GM10248 (cell line): ENCODE data around the gene IRAG1.

Experiments used
- CTCF ChIA-PET: fragments of 300-600 bp; sonication (Branson Sonifier 250); formaldehyde crosslinking; extraction: SDS; loops from one replicate; lab custom pipeline; 2021; ENCODE audit warnings: antibody characterized with exemption; lab: Yijun Ruan, JAX
- POLR2A ChIA-PET: fragments of 350-650 bp; sonication (Branson Sonifier 250); formaldehyde crosslinking; extraction: SDS; loops from one replicate; lab custom pipeline; 2020; ENCODE audit warnings: antibody characterized with exemption; lab: Yijun Ruan, JAX
- DNase-seq: peaks from one replicate; pipeline ENCODE4 v3.0.0; 2012; ENCODE audit errors: extremely low spot score
- TF ChIP-seq, protein P1 (sequence below): IDR thresholded peaks from 2 replicates; pipeline ENCODE4 v1.5.1; 2012; ENCODE audit warnings: mild to moderate bottlenecking, low read depth; ENCODE audit errors: extremely low read depth, missing control alignments, control extremely low read depth

Gene IRAG1

DNA sequence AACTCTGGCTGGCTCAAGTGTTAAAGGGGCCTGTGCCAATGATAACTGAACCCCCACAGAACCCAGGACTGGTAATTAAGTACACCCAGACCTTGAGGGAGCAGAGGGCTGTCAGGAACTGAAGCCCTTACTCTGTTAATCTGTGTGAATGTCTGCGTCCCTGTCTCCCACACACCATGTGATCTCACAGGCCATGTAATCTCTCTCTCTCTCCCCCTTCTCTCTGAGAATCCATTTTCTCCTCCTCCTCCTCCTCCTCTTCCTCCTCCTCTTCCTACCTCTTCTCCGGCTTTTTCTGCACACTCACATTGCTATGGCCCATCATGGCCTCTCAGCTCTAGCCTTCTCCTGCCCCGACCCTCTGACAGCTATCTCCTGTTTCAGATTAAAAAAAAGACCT, 14.6 kb upstream of the IRAG1 start:
- CTCF ChIA-PET: interaction anchor here (0.7 to 3.0 kb wide), 6 partner anchors 10 to 304 kb away, joined by 3 to 6 read pairs (median 4); partner anchors contain the start of gene RNF141
- no peak for DNase-seq
- POLR2A ChIA-PET: no interaction called here

DNA sequence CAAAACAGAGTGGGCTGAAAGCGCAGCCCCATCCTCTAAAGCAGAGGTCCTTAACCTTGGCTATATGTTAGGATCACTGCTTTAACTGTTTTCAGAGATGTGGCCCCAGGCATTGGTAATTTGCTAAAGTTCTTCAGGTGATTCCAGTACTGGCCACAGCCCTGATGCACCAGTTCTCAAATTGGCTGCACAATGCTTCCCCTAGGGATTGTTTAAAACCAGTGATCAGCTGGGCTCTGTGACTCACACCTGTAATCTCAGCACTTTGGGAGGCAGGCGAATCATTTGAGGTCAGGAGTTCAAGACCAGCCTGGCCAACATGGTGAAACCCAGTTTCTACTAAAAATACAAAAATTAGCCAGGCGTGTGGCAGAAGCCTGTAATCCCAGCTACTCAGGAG, 8.4 kb upstream of the IRAG1 start:
- no peak for DNase-seq
- CTCF ChIA-PET: interaction anchor here (1.1 to 1.3 kb wide), 2 partner anchors 11 to 13 kb away, joined by 3 read pairs; no protein-coding TSS in a partner anchor
- TF ChIP-seq, protein P1, sequence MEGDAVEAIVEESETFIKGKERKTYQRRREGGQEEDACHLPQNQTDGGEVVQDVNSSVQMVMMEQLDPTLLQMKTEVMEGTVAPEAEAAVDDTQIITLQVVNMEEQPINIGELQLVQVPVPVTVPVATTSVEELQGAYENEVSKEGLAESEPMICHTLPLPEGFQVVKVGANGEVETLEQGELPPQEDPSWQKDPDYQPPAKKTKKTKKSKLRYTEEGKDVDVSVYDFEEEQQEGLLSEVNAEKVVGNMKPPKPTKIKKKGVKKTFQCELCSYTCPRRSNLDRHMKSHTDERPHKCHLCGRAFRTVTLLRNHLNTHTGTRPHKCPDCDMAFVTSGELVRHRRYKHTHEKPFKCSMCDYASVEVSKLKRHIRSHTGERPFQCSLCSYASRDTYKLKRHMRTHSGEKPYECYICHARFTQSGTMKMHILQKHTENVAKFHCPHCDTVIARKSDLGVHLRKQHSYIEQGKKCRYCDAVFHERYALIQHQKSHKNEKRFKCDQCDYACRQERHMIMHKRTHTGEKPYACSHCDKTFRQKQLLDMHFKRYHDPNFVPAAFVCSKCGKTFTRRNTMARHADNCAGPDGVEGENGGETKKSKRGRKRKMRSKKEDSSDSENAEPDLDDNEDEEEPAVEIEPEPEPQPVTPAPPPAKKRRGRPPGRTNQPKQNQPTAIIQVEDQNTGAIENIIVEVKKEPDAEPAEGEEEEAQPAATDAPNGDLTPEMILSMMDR: no peak
- POLR2A ChIA-PET: no interaction called here

More for the DNA sequence above, 14.6 kb upstream of the IRAG1 start:
- TF ChIP-seq, protein P1: no peak

DNA sequence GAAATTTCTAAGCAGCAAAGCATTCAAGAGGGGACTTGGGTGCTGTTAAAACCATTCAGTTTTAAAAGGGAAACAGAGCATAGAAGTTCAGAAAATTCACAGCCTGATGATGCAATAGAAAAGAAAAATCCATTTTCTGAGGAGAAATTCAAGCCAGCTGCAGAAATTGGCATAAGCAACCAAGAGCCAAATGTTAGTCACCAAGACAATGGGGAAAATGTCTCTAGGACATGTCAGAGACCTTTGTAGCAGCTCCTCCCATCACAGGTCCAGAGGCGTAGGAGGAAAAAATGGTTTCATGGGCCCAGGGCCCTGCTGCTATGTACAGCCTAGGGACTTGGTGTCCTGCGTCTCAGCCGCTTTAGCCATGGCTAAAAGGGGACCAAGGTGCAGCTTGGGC, 5.5 kb upstream of the IRAG1 start:
- DNase-seq: no peak
- ChIA-PET POLR2A (no interaction called here), CTCF (interaction anchor here (1.0 kb wide), 1 partner anchor 32 kb away, joined by 3 read pairs; no protein-coding TSS in a partner anchor)
- TF ChIP-seq, protein P1: no peak

DNA sequence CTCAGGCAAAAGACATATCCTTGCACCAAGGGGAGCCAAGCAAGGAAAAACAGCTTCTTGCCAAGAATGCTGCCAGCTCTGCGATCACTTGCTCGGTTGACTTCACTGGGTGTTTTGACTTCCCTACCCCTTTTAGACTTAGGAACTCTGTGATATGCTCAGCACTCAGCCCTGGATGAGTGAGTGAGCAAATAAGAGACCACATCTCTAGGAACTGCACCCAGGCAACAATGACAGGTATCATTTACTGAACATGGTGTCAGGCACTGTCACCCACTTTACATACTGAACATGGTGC, 3.7 kb upstream of the IRAG1 start:
- TF ChIP-seq, protein P1: no peak
- ChIA-PET CTCF (interaction anchor here (1.2 to 1.4 kb wide), 2 partner anchors 13 to 284 kb away, joined by 3 read pairs; no protein-coding TSS in a partner anchor), POLR2A (no interaction called here)
- no peak for DNase-seq

DNA sequence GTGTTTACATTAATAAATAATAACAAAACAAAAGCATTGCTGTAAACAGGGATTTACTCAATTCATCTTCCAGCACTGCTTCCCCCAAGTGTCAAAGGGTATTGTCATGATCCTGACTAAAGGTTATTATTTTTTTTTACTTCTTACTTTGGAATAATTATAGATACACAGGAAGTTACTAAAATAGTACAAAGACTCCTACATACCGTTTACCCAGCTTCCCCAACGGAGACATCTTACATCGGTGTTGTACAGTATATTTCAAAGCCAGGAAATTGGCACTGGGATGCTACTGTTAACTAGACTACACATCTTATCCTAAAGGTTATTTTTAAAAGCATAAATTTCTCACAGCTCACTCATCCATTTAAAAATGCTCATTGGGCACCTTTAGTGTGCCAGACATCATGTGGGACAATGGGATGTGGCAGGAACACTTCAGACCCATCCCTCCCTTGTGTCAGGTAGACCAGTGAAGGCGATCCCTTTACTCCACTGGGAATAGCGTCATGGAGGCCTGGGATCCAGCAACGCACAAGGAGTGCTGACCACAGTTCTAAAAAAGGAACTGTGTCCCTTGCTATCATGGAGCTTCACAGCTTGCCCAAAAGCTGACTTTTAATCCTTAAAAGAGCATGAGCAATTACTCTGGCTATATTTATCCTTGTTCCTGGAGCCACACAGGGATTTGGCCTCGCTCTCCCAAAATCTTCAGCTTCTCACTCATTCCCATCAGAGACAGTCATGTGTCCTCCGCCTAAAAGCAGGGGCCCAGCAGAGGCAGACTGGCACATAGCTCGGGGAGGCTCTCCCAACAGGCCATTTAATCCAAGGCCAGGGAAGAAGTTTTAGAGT, 3.1 kb upstream of the IRAG1 start:
- ChIA-PET POLR2A (no interaction called here), CTCF (interaction anchor here (0.9 to 1.4 kb wide), 3 partner anchors 13 to 284 kb away, joined by 3 read pairs; no protein-coding TSS in a partner anchor)
- DNase-seq: no peak
- TF ChIP-seq, protein P1: no peak

DNA sequence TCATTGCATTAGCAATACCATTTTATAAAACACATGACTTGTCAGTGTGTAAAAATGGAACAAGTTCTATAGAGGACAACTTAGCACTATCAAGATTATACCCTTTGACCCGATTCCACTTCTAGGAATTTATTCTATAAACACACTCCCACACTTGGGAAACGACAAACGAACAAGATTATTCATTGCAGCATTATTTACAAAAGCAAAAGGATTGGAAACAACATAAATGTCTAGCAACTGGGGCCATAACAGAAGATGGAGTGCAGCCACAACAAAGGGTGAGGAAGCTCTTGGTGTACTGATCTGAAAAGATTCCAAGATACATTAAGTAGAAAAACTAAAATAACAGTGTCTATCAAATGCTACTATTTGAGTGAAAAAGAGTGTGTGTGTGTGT, 2.3 kb upstream of the IRAG1 start:
- TF ChIP-seq, protein P1: no peak
- DNase-seq: no peak
- ChIA-PET POLR2A (no interaction called here), CTCF (interaction anchor here (1.4 kb wide), 1 partner anchor 283 kb away, joined by 3 read pairs; no protein-coding TSS in a partner anchor)
